OCI-LY7 (cell line): ENCODE data around the gene CPOX. TPM values are rescaled to one million over a fixed set of nuclear protein-coding genes. Genes with fewer than 3 reads are reported as not detected.

Experiments
- BruUV-seq: library from RNA; stranded (reverse); fragments of 400-500 nt; replicated peaks from 2 replicates; lab custom pipeline; 2021; lab: Mats Ljungman, UMichigan
- CTCF ChIA-PET: fragments of 300-600 bp; sonication (Branson Sonifier 250); formaldehyde crosslinking; loops from one replicate; lab custom pipeline; 2022; ENCODE audit warnings: antibody characterized with exemption; ENCODE audit not compliant: unreplicated experiment; lab: Charles Lee
- POLR2A ChIA-PET: fragments of 300-600 bp; sonication (Branson Sonifier 250); formaldehyde crosslinking; loops from one replicate; lab custom pipeline; 2022; ENCODE audit warnings: antibody characterized with exemption; lab: Charles Lee
- DNase-seq: peaks from one replicate; pipeline ENCODE4 v3.0.0-alpha.2; 2015; ENCODE audit warnings: low spot score
- H2AFZ ChIP-seq: fragments of 200-600 bp; sonication (generic), shearing (Covaris generic); 2 replicates; pipeline ENCODE4 v1.6.1; 2014; ENCODE audit warnings: mild to moderate bottlenecking, antibody characterized with exemption, low read length, moderate library complexity
- H3K27ac ChIP-seq: fragments of 200-600 bp; sonication (generic); 2 replicates; pipeline ENCODE4 v1.5.1; 2014; ENCODE audit warnings: mixed run types, low read depth, mild to moderate bottlenecking, moderate library complexity, low read length, inconsistent platforms; ENCODE audit not compliant: poor library complexity, severe bottlenecking
- H3K36me3 ChIP-seq: fragments of 200-600 bp; sonication (generic); 2 replicates; pipeline ENCODE4 v1.6.1; 2014; ENCODE audit warnings: mild to moderate bottlenecking, antibody characterized with exemption, low read length, moderate library complexity, mixed read lengths; ENCODE audit not compliant: insufficient read depth
- H3K4me1 ChIP-seq: fragments of 200-600 bp; sonication (generic); 2 replicates; pipeline ENCODE4 v1.5.1; 2014; ENCODE audit warnings: mild to moderate bottlenecking, low read length; ENCODE audit not compliant: insufficient read depth, poor library complexity, severe bottlenecking
- H3K4me2 ChIP-seq: fragments of 200-600 bp; sonication (generic); 2 replicates; pipeline ENCODE4 v1.6.1; 2014; ENCODE audit warnings: mild to moderate bottlenecking, low read length
- H3K4me3 ChIP-seq: fragments of 200-600 bp; sonication (generic); 2 replicates; pipeline ENCODE4 v1.5.1; 2014; ENCODE audit warnings: mild to moderate bottlenecking, low read depth, low read length; ENCODE audit not compliant: poor library complexity, severe bottlenecking
- H3K79me2 ChIP-seq: fragments of 200-600 bp; sonication (generic); 2 replicates; pipeline ENCODE4 v1.6.1; 2016; ENCODE audit warnings: low read depth, mild to moderate bottlenecking, low read length, moderate library complexity, mixed read lengths; ENCODE audit not compliant: insufficient read depth
- H3K9me2 ChIP-seq: fragments of 200-600 bp; sonication (generic); 2 replicates; pipeline ENCODE4 v1.6.1; 2016; ENCODE audit warnings: mild to moderate bottlenecking, low read length, mixed read lengths; ENCODE audit not compliant: insufficient read depth
- H3K9me3 ChIP-seq: fragments of 200-600 bp; sonication (generic); 2 replicates; pipeline ENCODE4 v1.6.1; 2014; ENCODE audit warnings: mild to moderate bottlenecking, mixed run types, low read length, mixed read lengths
- H4K20me1 ChIP-seq: fragments of 200-600 bp; sonication (generic); 2 replicates; pipeline ENCODE4 v1.6.1; 2014; ENCODE audit warnings: mild to moderate bottlenecking, antibody characterized with exemption, low read length, moderate library complexity, mixed read lengths; ENCODE audit not compliant: insufficient read depth
- CTCF ChIP-seq: fragments of 200-600 bp; sonication (generic); conservative IDR thresholded peaks from 2 replicates; pipeline ENCODE4 v1.5.1; 2014; ENCODE audit warnings: mild to moderate bottlenecking, antibody characterized with exemption, low read length, moderate library complexity, mixed read lengths
- EZH2phosphoT487 ChIP-seq: fragments of 200-600 bp; sonication (generic); IDR thresholded peaks from 2 replicates; pipeline ENCODE4 v1.6.1; 2018; ENCODE audit warnings: low read depth, borderline replicate concordance, mild to moderate bottlenecking, mixed run types, antibody characterized with exemption, low read length, moderate library complexity, mixed read lengths
- intact Hi-C: fragments of 100-400 bp; cut with micrococcal nuclease; formaldehyde crosslinking; loops from one replicate; pipeline ENCODE4 v1.10.0; 2022; ENCODE audit not compliant: unreplicated experiment
- total RNA-seq, 2 experiments: library from RNA; depleted of rRNA in 1 of 2; stranded (reverse); fragments of >200 nt in 1 of 2; shearing (Covaris generic) in 1 of 2; gene quantifications; 2 replicates each; pipeline ENCODE4 v1.2.3, GENCODE V29; 2014 to 2022

The CPOX gene
- total RNA-seq, 2 experiments from 2014 or later: 10.1 to 14.7 TPM

- H3K4me2 ChIP-seq: no peak overlapping the region
- TF ChIP-seq EZH2phosphoT487: no peak
- TF ChIP-seq CTCF: no peak
- intact Hi-C loops: loop anchor here (10.0 kb wide), 1 partner anchor 574 kb away; no protein-coding TSS in a partner anchor
- H2AFZ ChIP-seq: no peak overlapping the region
- CTCF ChIA-PET: no interaction called here
- H3K36me3 ChIP-seq: no peaks in the 10 kb centered on the region
- H3K79me2 ChIP-seq: no peaks in the 10 kb centered on the region
- POLR2A ChIA-PET: interaction anchor here (1.5 kb wide), 1 partner anchor 214 kb away, joined by 3 read pairs; no protein-coding TSS in a partner anchor
- DNase-seq: no peak
- no peaks in the 10 kb centered on the region for H3K9me2 ChIP-seq
- no peaks in the 10 kb centered on the region for H3K4me1 ChIP-seq
- no peak overlapping the region for H3K4me3 ChIP-seq
- H4K20me1 ChIP-seq: no peaks in the 10 kb centered on the region
- BruUV-seq: no TSS peak
- no peaks in the 10 kb centered on the region for H3K9me3 ChIP-seq
- no peak overlapping the region for H3K27ac ChIP-seq
These were observed 7.8 kb upstream of the CPOX start for GRCh38 chr3:98601180-98601579.

DNA sequence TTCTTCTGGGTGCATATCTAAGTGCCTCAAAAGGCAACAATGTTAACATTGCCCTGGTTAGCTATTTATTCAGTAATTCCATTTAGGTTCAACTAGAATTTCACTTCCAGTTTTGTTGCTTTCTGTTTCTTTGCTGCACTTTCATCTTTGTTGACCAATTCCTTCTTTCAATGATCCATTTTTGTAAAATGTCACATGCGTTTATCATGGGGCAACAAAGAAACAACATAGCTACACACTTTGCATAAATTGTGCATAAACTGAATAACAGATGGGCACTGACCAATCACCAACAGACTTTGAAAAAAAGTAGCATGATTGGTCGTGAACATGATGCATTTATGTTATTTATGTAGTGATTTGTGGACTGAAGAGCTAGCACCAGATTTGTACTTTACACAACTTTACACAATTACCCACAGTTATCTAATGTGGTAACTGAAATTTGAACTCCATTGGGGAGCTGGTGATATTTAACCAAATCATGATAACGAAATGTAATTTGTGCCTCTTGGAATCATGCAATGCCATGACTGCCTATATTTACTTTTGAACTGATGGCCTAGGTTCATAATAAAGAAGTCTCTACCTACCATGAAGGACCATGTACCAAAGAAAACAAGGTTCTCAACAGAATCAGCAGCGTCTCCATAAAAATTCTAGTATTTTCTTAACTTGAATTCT is 7.1 kb upstream of the CPOX start:
- CTCF ChIA-PET: no interaction called here
- Histone ChIP-seq H3K4me2 (no peak overlapping the region), H2AFZ (no peak overlapping the region), H3K9me2 (no peaks in the 10 kb centered on the region), H3K27ac (no peak overlapping the region), H3K79me2 (no peaks in the 10 kb centered on the region), H3K4me1 (no peaks in the 10 kb centered on the region), H3K9me3 (no peaks in the 10 kb centered on the region), H4K20me1 (no peaks in the 10 kb centered on the region), H3K36me3 (no peaks in the 10 kb centered on the region), H3K4me3 (no peak overlapping the region)
- intact Hi-C loops: loop anchor here (10.0 kb wide), 1 partner anchor 574 kb away; no protein-coding TSS in a partner anchor
- POLR2A ChIA-PET: interaction anchor here (1.5 kb wide), 1 partner anchor 215 kb away, joined by 3 read pairs; no protein-coding TSS in a partner anchor
- TF ChIP-seq EZH2phosphoT487 (no peak), CTCF (no peak)
- no TSS peak for BruUV-seq
- no peak for DNase-seq
